DND-41 (cell line): Measurements from ENCODE around the gene ANO5.

Experiments used
- ATAC-seq: fragments of 200-7000 bp; cut with Tn5 transposase; 3 replicates; pipeline ENCODE4 v1.9.1; 2021; ENCODE audit warnings: low read depth; ENCODE audit not compliant: insufficient read depth
- DNase-seq: peaks from one replicate; pipeline ENCODE4 v3.0.0-alpha.2; 2020
- H2AFZ ChIP-seq: 2 replicates; pipeline ENCODE4 v1.6.0; 2012; ENCODE audit warnings: low read depth, low read length
- H3K27ac ChIP-seq: 2 replicates; pipeline ENCODE4 v1.5.1; 2012; ENCODE audit warnings: low read length, inconsistent platforms
- H3K27me3 ChIP-seq: fragments of 200-600 bp; sonication (generic); 2 replicates; pipeline ENCODE4 v1.6.0; 2012; ENCODE audit warnings: low read length, mild to moderate bottlenecking, inconsistent platforms; ENCODE audit not compliant: insufficient read depth, poor library complexity
- H3K36me3 ChIP-seq: 2 replicates; pipeline ENCODE4 v1.5.1; 2012; ENCODE audit warnings: low read length, inconsistent platforms; ENCODE audit not compliant: insufficient read depth
- H3K4me1 ChIP-seq: 2 replicates; pipeline ENCODE4 v1.5.1; 2012; ENCODE audit warnings: mild to moderate bottlenecking, low read length; ENCODE audit not compliant: insufficient read depth
- H3K4me2 ChIP-seq: 2 replicates; pipeline ENCODE4 v1.6.0; 2012; ENCODE audit warnings: mild to moderate bottlenecking, moderate library complexity, low read length, inconsistent platforms; ENCODE audit not compliant: insufficient read depth
- H3K4me3 ChIP-seq, 2 experiments: fragments of 200-600 bp in 1 of 2; shearing (Covaris generic) in 1 of 2; 2 replicates each; pipeline ENCODE4 v1.5.1; 2012 to 2016; ENCODE audit warnings: inconsistent platforms in 2 of 2, low read length in 2 of 2, mild to moderate bottlenecking in 2 of 2, low read depth in 1 of 2, moderate library complexity in 1 of 2
- H3K79me2 ChIP-seq: 2 replicates; pipeline ENCODE4 v1.6.0; 2012; ENCODE audit warnings: low read length, inconsistent platforms; ENCODE audit not compliant: insufficient read depth
- H3K9ac ChIP-seq: 2 replicates; pipeline ENCODE4 v1.6.0; 2012; ENCODE audit warnings: low read depth, mild to moderate bottlenecking, inconsistent platforms, low read length, moderate library complexity
- H3K9me3 ChIP-seq: 2 replicates; pipeline ENCODE4 v1.5.1; 2012; ENCODE audit warnings: low read length, moderate library complexity, mild to moderate bottlenecking, inconsistent platforms; ENCODE audit not compliant: insufficient read depth, severe bottlenecking
- H4K20me1 ChIP-seq: 2 replicates; pipeline ENCODE4 v1.6.0; 2012; ENCODE audit warnings: low read length; ENCODE audit not compliant: insufficient read depth
- EZH2 ChIP-seq: IDR thresholded peaks from 3 replicates; pipeline ENCODE4 v1.6.1; 2012; ENCODE audit warnings: borderline replicate concordance, low read depth, mild to moderate bottlenecking, moderate library complexity, low read length, inconsistent platforms; ENCODE audit not compliant: severe bottlenecking
- TF ChIP-seq, protein P1 (sequence below): IDR thresholded peaks from 2 replicates; pipeline ENCODE4 v1.5.1; 2012; ENCODE audit warnings: borderline replicate concordance, low read length, moderate library complexity, mild to moderate bottlenecking; ENCODE audit not compliant: poor library complexity, severe bottlenecking; ENCODE audit errors: extremely low read depth

The ANO5 gene

GRCh38 chr11:22189660-22190059 is 3.2 kb upstream of the ANO5 start:
- Histone ChIP-seq H3K4me3 (no peak overlapping the region), H2AFZ (no peak overlapping the region), H4K20me1 (no peaks in the 10 kb centered on the region), H3K4me2 (no peak overlapping the region), H3K4me1 (no peaks in the 10 kb centered on the region), H3K27ac (no peak overlapping the region), H3K27me3 (no peaks in the 10 kb centered on the region), H3K36me3 (no peaks in the 10 kb centered on the region), H3K79me2 (no peaks in the 10 kb centered on the region), H3K9me3 (no peaks in the 10 kb centered on the region), H3K9ac (no peak overlapping the region)
- DNase-seq (no peak), ATAC-seq (no peak)
- TF ChIP-seq EZH2 = no peak
- TF ChIP-seq, protein P1, sequence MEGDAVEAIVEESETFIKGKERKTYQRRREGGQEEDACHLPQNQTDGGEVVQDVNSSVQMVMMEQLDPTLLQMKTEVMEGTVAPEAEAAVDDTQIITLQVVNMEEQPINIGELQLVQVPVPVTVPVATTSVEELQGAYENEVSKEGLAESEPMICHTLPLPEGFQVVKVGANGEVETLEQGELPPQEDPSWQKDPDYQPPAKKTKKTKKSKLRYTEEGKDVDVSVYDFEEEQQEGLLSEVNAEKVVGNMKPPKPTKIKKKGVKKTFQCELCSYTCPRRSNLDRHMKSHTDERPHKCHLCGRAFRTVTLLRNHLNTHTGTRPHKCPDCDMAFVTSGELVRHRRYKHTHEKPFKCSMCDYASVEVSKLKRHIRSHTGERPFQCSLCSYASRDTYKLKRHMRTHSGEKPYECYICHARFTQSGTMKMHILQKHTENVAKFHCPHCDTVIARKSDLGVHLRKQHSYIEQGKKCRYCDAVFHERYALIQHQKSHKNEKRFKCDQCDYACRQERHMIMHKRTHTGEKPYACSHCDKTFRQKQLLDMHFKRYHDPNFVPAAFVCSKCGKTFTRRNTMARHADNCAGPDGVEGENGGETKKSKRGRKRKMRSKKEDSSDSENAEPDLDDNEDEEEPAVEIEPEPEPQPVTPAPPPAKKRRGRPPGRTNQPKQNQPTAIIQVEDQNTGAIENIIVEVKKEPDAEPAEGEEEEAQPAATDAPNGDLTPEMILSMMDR = no peak

- Histone ChIP-seq H3K36me3 (no peaks in the 10 kb centered on the region), H4K20me1 (no peaks in the 10 kb centered on the region), H3K27ac (no peak overlapping the region), H3K9ac (no peak overlapping the region), H3K4me2 (no peak overlapping the region), H2AFZ (no peak overlapping the region), H3K4me3 (no peak overlapping the region), H3K79me2 (no peaks in the 10 kb centered on the region), H3K9me3 (no peaks in the 10 kb centered on the region), H3K27me3 (no peaks in the 10 kb centered on the region), H3K4me1 (no peaks in the 10 kb centered on the region)
- TF ChIP-seq, protein P1 = no peak
- no peak for TF ChIP-seq EZH2
- ATAC-seq (no peak), DNase-seq (no peak)
Measured at GRCh38 chr11:22190827-22191463, 1.9 kb upstream of the ANO5 start.

DNA sequence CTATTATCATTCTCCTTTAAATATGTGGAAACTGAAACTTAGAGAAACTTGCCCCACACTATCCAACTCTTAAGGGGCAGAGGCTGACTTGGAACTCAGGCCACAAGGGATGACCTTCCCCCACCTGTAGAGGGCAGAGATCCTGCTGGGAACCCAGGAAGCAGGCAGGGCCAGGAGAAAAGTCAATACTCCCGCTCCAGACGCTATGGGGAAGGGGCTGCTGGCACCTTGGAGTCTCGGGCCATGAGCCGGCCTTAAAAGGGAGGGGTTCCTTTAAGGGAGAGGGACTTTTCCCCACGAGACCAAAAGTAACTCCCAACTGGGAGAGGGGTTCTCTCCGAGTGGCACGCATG is 620 bp upstream of the ANO5 start:
- DNase-seq (no peak), ATAC-seq (no peak)
- Histone ChIP-seq H2AFZ (no peak overlapping the region), H3K36me3 (no peaks in the 10 kb centered on the region), H3K4me3 (no peak overlapping the region), H3K27me3 (no peaks in the 10 kb centered on the region), H3K4me2 (no peak overlapping the region), H3K27ac (no peak overlapping the region), H3K4me1 (no peaks in the 10 kb centered on the region), H4K20me1 (no peaks in the 10 kb centered on the region), H3K9me3 (no peaks in the 10 kb centered on the region), H3K9ac (no peak overlapping the region), H3K79me2 (no peaks in the 10 kb centered on the region)
- no peak for TF ChIP-seq EZH2
- TF ChIP-seq, protein P1 = no peak
